Measurements from ENCODE around the gene MTF2.

- TF ChIP-seq CTCF (optimal IDR thresholded peaks at IDR 0.05 in 1 of 3, IDR thresholded peaks at IDR 0.05 in 1 of 3, conservative IDR thresholded peaks at IDR 0.05 in 1 of 3; ENCODE audit: extremely low read depth in 1 of 3, insufficient read depth in 2 of 3, low read length in 3 of 3) (no peak), EZH2 (IDR thresholded peaks at IDR 0.05; ENCODE audit: low read length) (no peak)
Measured at GRCh38 chr1:93078203-93078602, 880 bp upstream of the MTF2 start.

All from keratinocyte (primary cell).